A673 (cell line): Measurements from ENCODE around the gene DOCK1. TPM values are rescaled to one million over a fixed set of nuclear protein-coding genes. Genes with fewer than 3 reads are reported as not detected.

Experiments
- BruUV-seq: library from RNA; stranded (reverse); fragments of 400-500 nt; replicated peaks from 2 replicates; lab custom pipeline; 2021; lab: Mats Ljungman, UMichigan
- CTCF ChIA-PET: fragments of 300-600 bp; sonication (Branson Sonifier 250); formaldehyde crosslinking; loops from one replicate; lab custom pipeline; 2022; ENCODE audit warnings: antibody characterized with exemption; lab: Charles Lee
- POLR2A ChIA-PET: fragments of 300-600 bp; sonication (Branson Sonifier 250); formaldehyde crosslinking; loops from one replicate; lab custom pipeline; 2022; ENCODE audit warnings: antibody characterized with exemption; ENCODE audit not compliant: low non-redundant PET; lab: Charles Lee
- DNase-seq: peaks from one replicate; pipeline ENCODE4 v3.0.0-alpha.2; 2015; ENCODE audit warnings: low spot score
- H3K27ac ChIP-seq: fragments of 200-600 bp; sonication (generic); 2 replicates; pipeline ENCODE4 v1.5.1; 2016; ENCODE audit warnings: mixed run types, low read depth, mild to moderate bottlenecking, mixed read lengths, antibody characterized with exemption, low read length; ENCODE audit not compliant: poor library complexity, severe bottlenecking
- H3K27me3 ChIP-seq: fragments of 200-600 bp; sonication (generic); replicated peaks from 2 replicates; pipeline ENCODE4 v1.6.1; 2017; ENCODE audit warnings: mixed run types, low read depth, mild to moderate bottlenecking, mixed read lengths, antibody characterized with exemption, low read length; ENCODE audit not compliant: insufficient read depth, poor library complexity
- H3K36me3 ChIP-seq: fragments of 200-600 bp; sonication (generic); 2 replicates; pipeline ENCODE4 v1.6.1; 2016; ENCODE audit warnings: mixed run types, mild to moderate bottlenecking, mixed read lengths, antibody characterized with exemption, low read length; ENCODE audit not compliant: insufficient read depth, poor library complexity, severe bottlenecking
- H3K4me1 ChIP-seq: fragments of 200-600 bp; sonication (generic); 2 replicates; pipeline ENCODE4 v1.6.1; 2017; ENCODE audit warnings: mixed run types, mild to moderate bottlenecking, mixed read lengths, antibody characterized with exemption, low read length; ENCODE audit not compliant: insufficient read depth, poor library complexity, severe bottlenecking
- H3K4me3 ChIP-seq: fragments of 200-600 bp; sonication (generic); 2 replicates; pipeline ENCODE4 v1.5.1; 2016; ENCODE audit warnings: low read depth, mixed run types, mild to moderate bottlenecking, mixed read lengths, low read length; ENCODE audit not compliant: poor library complexity, severe bottlenecking
- H3K9me3 ChIP-seq: fragments of 200-600 bp; sonication (generic); 2 replicates; pipeline ENCODE4 v1.6.1; 2016; ENCODE audit warnings: mixed run types, low read depth, mild to moderate bottlenecking, mixed read lengths, antibody characterized with exemption, low read length; ENCODE audit not compliant: poor library complexity, severe bottlenecking
- CTCF ChIP-seq: fragments of 300-800, 200-600 bp; sonication (generic); conservative IDR thresholded peaks from 2 replicates; pipeline ENCODE4 v1.5.1; 2017; ENCODE audit warnings: low read depth, mild to moderate bottlenecking, antibody characterized with exemption, low read length, moderate library complexity, mixed read lengths
- EZH2 ChIP-seq: fragments of 200-600 bp; sonication (generic); IDR thresholded peaks from 2 replicates; pipeline ENCODE4 v1.6.1; 2017; ENCODE audit warnings: borderline replicate concordance, low read depth, mild to moderate bottlenecking, mixed read lengths, antibody characterized with exemption, low read length; ENCODE audit not compliant: poor library complexity, severe bottlenecking
- intact Hi-C: fragments of 100-400 bp; cut with micrococcal nuclease; formaldehyde crosslinking; loops from one replicate; pipeline ENCODE4 v1.10.0; 2022; ENCODE audit not compliant: unreplicated experiment
- total RNA-seq: library from RNA; stranded (reverse); gene quantifications from 2 replicates; pipeline ENCODE4 v1.2.3, GENCODE V29; 2021

Gene DOCK1
- total RNA-seq, 1 experiment from 2014 or later: 30.7 TPM

- TF ChIP-seq CTCF: no peak
- TF ChIP-seq EZH2: no peak
- Histone ChIP-seq H3K4me1 (no peaks in the 10 kb centered on the region), H3K27ac (no peak overlapping the region), H3K4me3 (no peak overlapping the region), H3K27me3 (no peaks in the 10 kb centered on the region), H3K9me3 (no peaks in the 10 kb centered on the region), H3K36me3 (no peaks in the 10 kb centered on the region)
- POLR2A ChIA-PET: no interaction called here
- intact Hi-C loops: loop anchor here (5.0 kb wide), 1 partner anchor 220 kb away; no protein-coding TSS in a partner anchor
- BruUV-seq: no TSS peak
- DNase-seq: no peak
- CTCF ChIA-PET: no interaction called here
Observed at GRCh38 chr10:127357265-127357664, 452.0 kb downstream of the DOCK1 start.

DNA sequence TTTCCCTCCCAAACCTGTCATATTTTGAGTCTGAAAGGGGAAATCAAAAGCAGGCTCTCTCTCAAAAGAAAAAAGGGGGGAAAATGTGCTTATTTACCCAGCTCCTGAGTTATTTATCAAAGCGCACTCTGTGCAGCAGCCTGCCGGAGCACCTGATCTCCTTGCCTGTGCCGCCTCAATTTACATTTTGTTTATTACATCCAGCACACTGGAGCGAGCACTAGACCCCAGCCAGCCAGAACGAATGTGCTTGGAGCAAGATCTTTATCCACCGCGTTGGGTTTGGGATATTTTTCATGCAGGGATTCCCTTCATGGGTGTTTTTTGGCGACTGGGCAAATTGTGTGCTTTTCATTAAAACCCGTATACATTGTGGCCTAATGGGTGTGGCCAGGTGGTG, 453.1 kb downstream of the DOCK1 start:
- no TSS peak for BruUV-seq
- ChIA-PET CTCF (no interaction called here), POLR2A (no interaction called here)
- no peaks in the 10 kb centered on the region for H3K27me3 ChIP-seq
- no peak overlapping the region for H3K27ac ChIP-seq
- no peak for DNase-seq
- no peaks in the 10 kb centered on the region for H3K9me3 ChIP-seq
- no peak overlapping the region for H3K4me3 ChIP-seq
- H3K4me1 ChIP-seq: no peaks in the 10 kb centered on the region
- no peak for TF ChIP-seq EZH2
- no peak for TF ChIP-seq CTCF
- no peaks in the 10 kb centered on the region for H3K36me3 ChIP-seq
- intact Hi-C loops: loop anchor here (5.0 kb wide), 1 partner anchor 219 kb away; no protein-coding TSS in a partner anchor

- no peaks in the 10 kb centered on the region for H3K9me3 ChIP-seq
- no peak for DNase-seq
- TF ChIP-seq EZH2 (no peak), CTCF (no peak)
- H3K4me3 ChIP-seq: no peak overlapping the region
- no peaks in the 10 kb centered on the region for H3K27me3 ChIP-seq
- POLR2A ChIA-PET: no interaction called here
- CTCF ChIA-PET: no interaction called here
- H3K36me3 ChIP-seq: no peaks in the 10 kb centered on the region
- no peaks in the 10 kb centered on the region for H3K4me1 ChIP-seq
- no TSS peak for BruUV-seq
- intact Hi-C loops: no loop called here
- H3K27ac ChIP-seq: no peak overlapping the region
Observed at GRCh38 chr10:127364034-127364433, 458.8 kb downstream of the DOCK1 start.
